H9 (cell line): ENCODE results near the gene XRN2. TPM values are rescaled to one million over a fixed set of nuclear protein-coding genes. Genes with fewer than 3 reads are reported as not detected.

Source experiments
- DNase-seq: peaks from one replicate; pipeline ENCODE4 v3.0.0-alpha.2; 2017
- H2AFZ ChIP-seq: one replicate; pipeline ENCODE4 v1.6.1; 2013; ENCODE audit warnings: mild to moderate bottlenecking, low read length, control low read depth, moderate library complexity
- H2AK5ac ChIP-seq: 2 replicates; pipeline ENCODE4 v1.6.1; 2013; ENCODE audit warnings: low read length, control low read depth, mixed read lengths; ENCODE audit not compliant: insufficient read length
- H2BK120ac ChIP-seq: one replicate; pipeline ENCODE4 v1.6.1; 2013; ENCODE audit warnings: low read depth, mild to moderate bottlenecking, low read length, control low read depth, inconsistent platforms; ENCODE audit not compliant: poor library complexity, severe bottlenecking
- H2BK12ac ChIP-seq: 2 replicates; pipeline ENCODE4 v1.6.1; 2013; ENCODE audit warnings: low read length, control low read depth, mixed read lengths, low read depth; ENCODE audit not compliant: insufficient read length
- H2BK15ac ChIP-seq: 2 replicates; pipeline ENCODE4 v1.6.1; 2013; ENCODE audit warnings: low read depth, low read length, control low read depth
- H2BK20ac ChIP-seq: one replicate; pipeline ENCODE4 v1.6.1; 2013; ENCODE audit warnings: low read depth, mild to moderate bottlenecking, low read length, control low read depth, inconsistent platforms; ENCODE audit not compliant: poor library complexity, severe bottlenecking
- H2BK5ac ChIP-seq: 2 replicates; pipeline ENCODE4 v1.6.1; 2013; ENCODE audit warnings: low read length, control low read depth, mixed read lengths; ENCODE audit not compliant: insufficient read length
- H3K14ac ChIP-seq: 2 replicates; pipeline ENCODE4 v1.6.1; 2013; ENCODE audit warnings: low read length, control low read depth; ENCODE audit not compliant: insufficient read depth
- H3K18ac ChIP-seq: 2 replicates; pipeline ENCODE4 v1.6.1; 2013; ENCODE audit warnings: low read depth, mild to moderate bottlenecking, mixed read lengths, low read length, control low read depth; ENCODE audit not compliant: insufficient read length
- H3K23ac ChIP-seq: 2 replicates; pipeline ENCODE4 v1.6.1; 2013; ENCODE audit warnings: low read length, control low read depth, mixed read lengths, low read depth; ENCODE audit not compliant: insufficient read length
- H3K23me2 ChIP-seq: 2 replicates; pipeline ENCODE4 v1.6.1; 2013; ENCODE audit warnings: low read depth, mild to moderate bottlenecking, mixed read lengths, low read length, control low read depth; ENCODE audit not compliant: insufficient read length, poor library complexity, severe bottlenecking
- H3K27ac ChIP-seq: 2 replicates; pipeline ENCODE4 v1.5.1; 2013; ENCODE audit warnings: low read length, control low read depth, mixed read lengths, low read depth; ENCODE audit not compliant: insufficient read length
- H3K27me3 ChIP-seq: 2 replicates; pipeline ENCODE4 v1.6.1; 2013; ENCODE audit warnings: low read length, control low read depth, inconsistent platforms; ENCODE audit not compliant: insufficient read depth
- H3K4ac ChIP-seq: 2 replicates; pipeline ENCODE4 v1.6.1; 2013; ENCODE audit warnings: low read depth, mild to moderate bottlenecking, control low read depth, inconsistent platforms, low read length, moderate library complexity
- H3K4me1 ChIP-seq: 2 replicates; pipeline ENCODE4 v1.6.1; 2013; ENCODE audit warnings: low read length, control low read depth, inconsistent platforms; ENCODE audit not compliant: insufficient read depth
- H3K4me2 ChIP-seq: 2 replicates; pipeline ENCODE4 v1.6.1; 2013; ENCODE audit warnings: low read length, control low read depth, mixed read lengths; ENCODE audit not compliant: insufficient read length, insufficient read depth
- H3K56ac ChIP-seq: 2 replicates; pipeline ENCODE4 v1.6.1; 2013; ENCODE audit warnings: low read depth, mild to moderate bottlenecking, mixed read lengths, low read length, control low read depth; ENCODE audit not compliant: insufficient read length
- H3K79me1 ChIP-seq: 2 replicates; pipeline ENCODE4 v1.6.1; 2013; ENCODE audit warnings: low read depth, mild to moderate bottlenecking, moderate library complexity, low read length, control low read depth, inconsistent platforms; ENCODE audit not compliant: insufficient read depth, poor library complexity, severe bottlenecking
- H3K79me2 ChIP-seq: 2 replicates; pipeline ENCODE4 v1.6.1; 2013; ENCODE audit warnings: low read length, control low read depth, inconsistent platforms; ENCODE audit not compliant: insufficient read depth
- H3K9ac ChIP-seq: 2 replicates; pipeline ENCODE4 v1.6.1; 2013; ENCODE audit warnings: low read length, control low read depth, mixed read lengths; ENCODE audit not compliant: insufficient read length; ENCODE audit errors: extremely low read depth
- H3K9me3 ChIP-seq: one replicate; pipeline ENCODE4 v1.6.1; 2013; ENCODE audit warnings: low read depth, low read length, inconsistent platforms; ENCODE audit not compliant: control insufficient read depth
- H3T11ph ChIP-seq: one replicate; pipeline ENCODE4 v1.6.1; 2013; ENCODE audit warnings: mild to moderate bottlenecking, low read length, control low read depth, inconsistent platforms
- H4K20me1 ChIP-seq: one replicate; pipeline ENCODE4 v1.6.1; 2013; ENCODE audit not compliant: control insufficient read depth, insufficient read length, insufficient read depth
- H4K5ac ChIP-seq: 2 replicates; pipeline ENCODE4 v1.6.1; 2013; ENCODE audit warnings: low read depth, mild to moderate bottlenecking, mixed read lengths, low read length, control low read depth; ENCODE audit not compliant: insufficient read length
- H4K8ac ChIP-seq: replicated peaks from 2 replicates; pipeline ENCODE4 v1.6.1; 2013; ENCODE audit warnings: low read length, control low read depth, mixed read lengths, low read depth; ENCODE audit not compliant: insufficient read length
- H4K91ac ChIP-seq: 2 replicates; pipeline ENCODE4 v1.6.1; 2013; ENCODE audit warnings: low read depth, mild to moderate bottlenecking, moderate library complexity, mixed read lengths, low read length, control low read depth; ENCODE audit not compliant: insufficient read length
- H3K27ac Mint-ChIP-seq, 3 experiments: 2 replicates in 2 of 3; 3 replicates in 1 of 3; pipeline ENCODE4 v1.8.0; 2020 to 2021; ENCODE audit warnings: mixed read lengths in 3 of 3, mild to moderate bottlenecking in 1 of 3, moderate library complexity in 1 of 3
- H3K27me3 Mint-ChIP-seq: 2 replicates; pipeline ENCODE4 v1.8.0; 2021; ENCODE audit warnings: low read depth, mild to moderate bottlenecking, moderate library complexity, mixed read lengths
- H3K36me3 Mint-ChIP-seq, 3 experiments: 2 replicates in 2 of 3; 3 replicates in 1 of 3; pipeline ENCODE4 v1.8.0; 2020 to 2021; ENCODE audit warnings: low read depth in 3 of 3, mixed read lengths in 3 of 3; ENCODE audit not compliant: insufficient read depth in 1 of 3
- H3K4me1 Mint-ChIP-seq, 2 experiments: 2 replicates each; pipeline ENCODE4 v1.8.0; 2020; ENCODE audit warnings: mixed read lengths in 2 of 2
- H3K4me3 Mint-ChIP-seq, 2 experiments: 2 replicates in 1 of 2; 3 replicates in 1 of 2; pipeline ENCODE4 v1.8.0; 2020 to 2021; ENCODE audit warnings: mild to moderate bottlenecking in 2 of 2, mixed read lengths in 2 of 2, moderate library complexity in 1 of 2
- H3K9me3 Mint-ChIP-seq, 2 experiments: 2 replicates in 1 of 2; 3 replicates in 1 of 2; pipeline ENCODE4 v1.8.0; 2020; ENCODE audit warnings: mild to moderate bottlenecking in 2 of 2, mixed read lengths in 2 of 2, moderate library complexity in 1 of 2
- CTCF ChIP-seq: fragments of 200-600 bp; sonication (generic); conservative IDR thresholded peaks from 3 replicates; pipeline ENCODE4 v1.8.0; 2021; ENCODE audit warnings: antibody characterized with exemption, mild to moderate bottlenecking
- WGBS: extraction: QIAGEN DNeasy Blood & Tissue Kit; methylation state at CpG from one replicate; pipeline ENCODE4 v1.1.7; 2013; ENCODE audit warnings: missing lambda C conversion rate, low lambda C conversion rate, mixed read lengths; ENCODE audit not compliant: insufficient read length; ENCODE audit errors: extremely low coverage; 5-methylcytosine and 5-hydroxymethylcytosine counted together
- total RNA-seq: library from RNA; stranded (reverse); gene quantifications from 2 replicates; pipeline ENCODE4 v1.2.1, GENCODE V29; 2021

Gene XRN2
- total RNA-seq, 1 experiment from 2014 or later, result 96.7 TPM

DNA sequence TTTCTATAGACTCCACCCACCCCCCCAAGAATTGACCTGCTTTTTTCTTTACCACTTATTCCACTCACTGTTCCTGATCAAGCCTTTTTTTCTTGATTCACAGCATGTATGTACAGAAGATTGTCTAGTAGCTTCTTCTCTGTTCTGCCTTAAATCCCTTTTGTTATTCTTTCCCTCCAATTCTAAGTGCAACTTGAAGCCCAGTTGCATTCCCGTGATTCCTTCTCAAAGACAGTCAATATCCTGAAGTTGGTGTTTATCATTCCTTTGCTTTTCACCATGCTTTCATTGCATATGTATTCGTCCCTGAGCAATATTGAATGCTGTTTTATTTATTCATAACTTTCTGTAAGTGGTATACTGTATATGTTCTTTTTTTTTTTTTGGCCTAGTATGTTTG is 21.0 kb downstream of the XRN2 start:
- Mint-ChIP-seq H3K4me1 (peaks cover 34 to 38% of the 10 kb centered on the region in 2 experiments), H3K4me3 (no peak overlapping the region), H3K27me3 (no peaks in the 10 kb centered on the region), H3K36me3 (peaks cover 5 to 10% (median 9%) of the 10 kb centered on the region in 3 experiments; a peak in 5 of 7 replicates), H3K27ac (peak overlapping the region in 2 of 3 experiments; percentile 9 to 56; a peak in 3 of 7 replicates), H3K9me3 (peaks cover 0 to 11% of the 10 kb centered on the region in 2 experiments; a peak in 4 of 5 replicates)
- H2BK15ac ChIP-seq, result no peak overlapping the region
- H2AFZ ChIP-seq, result no peak overlapping the region
- no peak overlapping the region for H4K91ac ChIP-seq
- no peak for DNase-seq
- H3K14ac ChIP-seq, result no peak overlapping the region
- H3K4me2 ChIP-seq, result peak overlapping the region; percentile 2
- H3T11ph ChIP-seq, result no peak overlapping the region
- H2BK12ac ChIP-seq, result no peak overlapping the region
- H3K79me1 ChIP-seq, result peaks cover 2% of the 10 kb centered on the region
- no peak overlapping the region for H2BK5ac ChIP-seq
- H3K23me2 ChIP-seq, result no peaks in the 10 kb centered on the region
- no peak for TF ChIP-seq CTCF
- H3K27ac ChIP-seq, result no peak overlapping the region
- H2BK20ac ChIP-seq, result no peak overlapping the region
- peaks cover 11% of the 10 kb centered on the region; the same call in 1 of the 2 replicates for H3K4me1 ChIP-seq
- no peaks in the 10 kb centered on the region for H4K20me1 ChIP-seq
- no peak overlapping the region for H3K56ac ChIP-seq
- no peak overlapping the region for H4K5ac ChIP-seq
- H3K79me2 ChIP-seq, result peaks cover 67% of the 10 kb centered on the region
- no peak overlapping the region for H2AK5ac ChIP-seq
- H3K23ac ChIP-seq, result no peak overlapping the region
- WGBS, result no CpG with 5 or more reads among the region's 2 CpGs
- no peak overlapping the region for H2BK120ac ChIP-seq
- H4K8ac ChIP-seq, result no peak overlapping the region
- H3K9me3 ChIP-seq, result no peaks in the 10 kb centered on the region
- H3K27me3 ChIP-seq, result no peaks in the 10 kb centered on the region
- no peak overlapping the region for H3K4ac ChIP-seq
- H3K18ac ChIP-seq, result no peak overlapping the region
- no peak overlapping the region for H3K9ac ChIP-seq
